Activated T-helper 2 cell treated with anti-CD3 and anti-CD28 coated beads, Interferon-gamma antibody, Interleukin-2, Interleukin-4, amounts not matched to agents 10 μg/mL and 5 μg/mL and 100 μg/mL, durations not matched to agents 14 hours and 24 hours and 36 hours (primary cell): ENCODE data around the gene PKD1. TPM values are rescaled to one million over a fixed set of nuclear protein-coding genes. Genes with fewer than 3 reads are reported as not detected.
"Not testable (repeated sequence)": the region's sequence is repeated elsewhere in the genome, so short reads cannot be mapped to it uniquely, and the experiment has no call there.

Experiments
- DNase-seq: peaks from one replicate; pipeline ENCODE4 v3.0.0; 2021; ENCODE audit warnings: low spot score
- H3K27ac Mint-ChIP-seq: one replicate; pipeline ENCODE4 v1.8.0; 2021; ENCODE audit warnings: mixed read lengths
- H3K27me3 Mint-ChIP-seq: one replicate; pipeline ENCODE4 v1.8.0; 2021; ENCODE audit warnings: low read depth, mixed read lengths
- H3K36me3 Mint-ChIP-seq: one replicate; pipeline ENCODE4 v1.8.0; 2021; ENCODE audit warnings: low read depth, mixed read lengths
- H3K4me1 Mint-ChIP-seq: one replicate; pipeline ENCODE4 v1.8.0; 2021; ENCODE audit warnings: low read depth, mixed read lengths
- H3K4me3 Mint-ChIP-seq: one replicate; pipeline ENCODE4 v1.8.0; 2021; ENCODE audit warnings: low read depth, mild to moderate bottlenecking, moderate library complexity, mixed read lengths
- H3K9me3 Mint-ChIP-seq: one replicate; pipeline ENCODE4 v1.8.0; 2021; ENCODE audit warnings: mixed read lengths
- intact Hi-C: fragments of 100-400 bp; cut with micrococcal nuclease; formaldehyde crosslinking; loops from one replicate; pipeline ENCODE4 v1.15.1; 2023
- total RNA-seq: library from RNA; stranded (reverse); gene quantifications from 2 replicates; pipeline ENCODE4 v1.2.3, GENCODE V29; 2022

The PKD1 gene
- total RNA-seq, 1 donor from 2014 or later, result 94.4 TPM

DNA sequence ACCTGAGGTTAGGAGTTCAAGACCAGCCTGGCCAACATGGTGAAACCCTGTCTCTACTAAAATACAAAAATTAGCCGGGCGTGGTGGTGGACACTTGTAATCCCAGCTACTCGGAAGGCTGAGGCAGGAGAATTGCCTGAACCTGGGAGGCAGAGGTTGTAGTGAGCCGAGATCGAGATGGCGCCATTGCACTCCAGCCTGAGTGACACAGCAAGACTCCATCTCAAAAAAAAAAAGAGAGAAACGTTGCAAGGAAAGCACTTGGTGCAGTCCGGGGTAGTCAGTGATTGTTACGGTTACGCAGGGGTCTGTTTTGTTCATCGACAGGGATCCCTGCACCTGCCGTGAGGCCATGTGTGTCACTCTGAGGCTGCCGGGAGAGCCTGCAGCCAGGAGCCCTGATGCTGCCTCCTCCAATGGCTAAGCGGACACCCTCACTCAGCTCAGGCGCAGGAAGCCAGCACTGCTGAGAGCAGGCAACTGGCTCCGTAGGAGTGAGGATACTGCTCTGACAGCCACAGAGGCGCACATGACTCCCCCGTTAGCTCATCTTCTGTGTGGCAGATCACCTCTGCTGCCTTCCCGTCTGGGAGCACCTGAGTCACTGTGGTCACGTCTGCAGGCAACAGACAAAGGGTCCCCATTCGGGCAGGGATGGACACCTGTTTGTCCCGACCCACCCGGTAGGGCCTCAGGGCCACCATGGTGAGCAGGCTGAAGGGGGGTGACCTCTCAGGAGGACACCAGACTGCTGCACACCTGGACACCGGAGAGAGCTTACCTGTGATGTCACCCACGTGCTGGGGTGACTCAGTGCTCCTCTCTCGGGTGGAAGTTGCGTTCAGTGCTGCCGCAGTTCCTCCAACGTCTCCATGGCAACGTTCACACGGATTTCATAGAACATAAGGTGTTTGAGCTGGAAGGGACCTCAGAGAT lies 7.5 kb upstream of the PKD1 start:
- Mint-ChIP-seq H3K9me3 (no peaks in the 10 kb centered on the region), H3K36me3 (no peaks in the 10 kb centered on the region), H3K27ac (no peak overlapping the region), H3K27me3 (peaks cover 3% of the 10 kb centered on the region), H3K4me1 (peaks cover 4% of the 10 kb centered on the region), H3K4me3 (no peak overlapping the region)
- intact Hi-C loops, result loop anchor here (5.0 kb wide), 2 partner anchors 201 to 281 kb away; partner anchors contain the start of gene MSRB1
- DNase-seq, result no peak

DNA sequence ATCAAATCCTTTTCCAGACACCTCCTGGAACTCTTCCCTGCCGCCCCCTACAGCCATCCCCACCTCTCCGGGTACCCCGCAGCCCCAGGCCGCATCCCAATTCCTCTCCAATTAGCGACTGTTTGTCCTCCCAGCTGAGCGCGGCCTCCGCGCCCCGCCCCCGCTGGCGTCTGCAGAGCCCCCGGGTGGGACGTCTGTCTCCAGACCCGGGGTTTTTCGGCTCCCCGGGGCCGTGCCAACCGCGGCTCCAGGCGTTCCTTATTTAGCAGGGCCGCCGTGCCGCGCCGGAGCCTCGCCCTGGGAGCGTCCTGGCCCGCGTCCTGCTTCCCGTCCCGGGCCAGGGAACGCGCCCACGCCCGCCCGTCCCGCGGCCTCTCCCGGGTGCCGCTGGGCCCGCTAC lies 627 bp downstream of the PKD1 start:
- intact Hi-C loops, DNase-seq, H3K4me1 Mint-ChIP-seq, H3K27ac Mint-ChIP-seq, H3K27me3 Mint-ChIP-seq, H3K9me3 Mint-ChIP-seq, H3K36me3 Mint-ChIP-seq: not testable (repeated sequence)
- peak overlapping the region; percentile 71 for H3K4me3 Mint-ChIP-seq

DNA sequence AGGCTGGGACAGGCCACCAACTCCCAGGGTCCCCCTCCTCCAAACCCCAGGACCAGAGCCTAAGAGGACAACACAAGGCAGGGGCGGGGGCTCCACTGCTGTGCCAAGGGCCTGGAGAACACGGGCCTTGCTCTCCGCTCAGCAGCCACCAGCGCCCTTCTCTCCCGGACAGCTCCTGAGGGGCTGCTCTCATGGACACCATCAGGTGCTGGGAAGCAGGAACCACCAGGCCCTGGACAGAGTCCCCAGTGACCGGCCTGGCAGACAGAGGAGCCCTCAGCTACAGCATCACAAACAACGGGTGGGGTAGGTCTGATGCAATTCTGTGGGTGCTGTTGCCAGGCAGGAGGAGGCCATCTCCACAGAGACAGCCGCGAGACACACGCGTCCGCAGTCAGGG lies 1.9 kb downstream of the PKD1 start:
- H3K4me3 Mint-ChIP-seq, H3K4me1 Mint-ChIP-seq, DNase-seq, H3K27me3 Mint-ChIP-seq, H3K36me3 Mint-ChIP-seq, intact Hi-C loops, H3K9me3 Mint-ChIP-seq, H3K27ac Mint-ChIP-seq: not testable (repeated sequence)

DNA sequence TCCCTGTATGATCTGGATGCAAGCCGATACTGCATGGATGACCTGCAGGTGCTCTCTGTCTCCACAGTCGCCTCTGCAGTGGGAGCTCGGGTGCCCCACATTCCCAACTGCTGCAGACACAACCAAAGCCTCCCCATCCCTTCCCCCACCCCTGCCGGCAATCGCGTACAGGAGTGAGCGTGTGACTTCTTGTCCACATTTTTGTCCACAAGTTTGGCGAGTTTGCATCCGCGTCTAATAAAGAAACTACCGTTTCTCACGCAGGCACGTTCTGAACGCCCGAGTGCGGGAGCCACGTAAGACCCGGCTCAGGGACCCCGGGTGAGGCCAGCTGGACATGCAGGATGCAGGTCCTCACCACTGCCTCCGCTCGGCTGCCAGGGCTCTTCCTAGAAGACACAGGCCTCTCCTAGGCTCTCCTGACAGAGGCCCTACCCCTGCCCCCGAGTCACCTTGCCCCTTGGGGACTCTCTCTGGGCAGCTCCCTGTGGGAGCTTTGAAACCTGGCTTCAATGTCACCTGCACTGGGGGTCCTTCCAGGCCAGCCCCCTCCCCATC lies 5.7 kb downstream of the PKD1 start:
- H3K36me3 Mint-ChIP-seq, H3K4me1 Mint-ChIP-seq, H3K4me3 Mint-ChIP-seq, H3K27ac Mint-ChIP-seq, H3K27me3 Mint-ChIP-seq, H3K9me3 Mint-ChIP-seq, DNase-seq, intact Hi-C loops: not testable (repeated sequence)

DNA sequence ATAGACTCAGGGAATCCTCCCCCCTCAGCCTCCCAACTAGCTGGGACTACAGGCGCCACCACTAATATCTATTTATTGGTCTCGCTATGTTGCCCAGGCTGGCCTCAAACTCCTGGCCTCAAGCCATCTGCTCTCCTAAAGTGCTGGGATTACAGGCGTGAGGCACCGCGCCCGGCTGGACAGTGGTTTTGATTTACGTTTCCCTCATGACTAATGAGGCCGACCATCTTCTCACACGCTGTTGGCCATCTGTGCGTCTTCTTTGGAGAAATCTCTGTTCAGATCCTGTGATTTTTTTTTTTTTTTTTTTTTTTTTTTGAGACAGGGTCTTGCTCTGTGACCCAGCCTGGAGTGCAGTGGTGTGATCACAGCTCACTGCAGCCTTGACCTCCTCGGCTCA lies 6.4 kb downstream of the PKD1 start:
- H3K4me1 Mint-ChIP-seq, intact Hi-C loops, H3K27ac Mint-ChIP-seq, DNase-seq, H3K27me3 Mint-ChIP-seq, H3K4me3 Mint-ChIP-seq, H3K36me3 Mint-ChIP-seq, H3K9me3 Mint-ChIP-seq: not testable (repeated sequence)

DNA sequence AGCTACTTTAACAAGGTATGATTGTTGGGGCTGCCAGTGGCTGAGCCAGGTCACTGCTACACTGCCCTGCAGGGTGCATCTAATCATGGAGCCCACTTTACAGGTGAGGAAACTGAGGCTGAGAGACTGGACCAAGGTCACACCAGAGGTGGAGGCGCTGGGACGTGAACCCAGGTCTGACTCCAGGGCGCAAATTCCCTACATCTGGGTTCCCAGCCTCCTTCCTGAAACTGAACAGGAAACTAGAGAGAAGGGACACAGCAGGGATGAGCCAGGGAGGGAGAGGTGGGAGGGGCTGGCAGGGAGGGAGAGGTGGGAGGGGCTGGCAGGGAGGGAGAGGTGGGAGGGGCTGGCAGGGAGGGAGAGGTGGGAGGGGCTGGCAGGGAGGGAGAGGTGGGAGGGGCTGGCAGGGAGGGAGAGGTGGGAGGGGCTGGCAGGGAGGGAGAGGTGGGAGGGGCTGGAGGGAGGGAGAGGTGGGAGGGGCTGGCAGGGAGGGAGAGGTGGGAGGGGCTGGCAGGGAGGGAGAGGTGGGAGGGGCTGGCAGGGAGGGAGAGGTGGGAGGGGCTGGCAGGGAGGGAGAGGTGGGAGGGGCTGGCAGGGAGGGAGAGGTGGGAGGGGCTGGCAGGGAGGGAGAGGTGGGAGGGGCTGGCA lies 7.9 kb downstream of the PKD1 start:
- H3K9me3 Mint-ChIP-seq, H3K27ac Mint-ChIP-seq, H3K36me3 Mint-ChIP-seq, H3K27me3 Mint-ChIP-seq, H3K4me3 Mint-ChIP-seq, intact Hi-C loops, DNase-seq, H3K4me1 Mint-ChIP-seq: not testable (repeated sequence)

DNA sequence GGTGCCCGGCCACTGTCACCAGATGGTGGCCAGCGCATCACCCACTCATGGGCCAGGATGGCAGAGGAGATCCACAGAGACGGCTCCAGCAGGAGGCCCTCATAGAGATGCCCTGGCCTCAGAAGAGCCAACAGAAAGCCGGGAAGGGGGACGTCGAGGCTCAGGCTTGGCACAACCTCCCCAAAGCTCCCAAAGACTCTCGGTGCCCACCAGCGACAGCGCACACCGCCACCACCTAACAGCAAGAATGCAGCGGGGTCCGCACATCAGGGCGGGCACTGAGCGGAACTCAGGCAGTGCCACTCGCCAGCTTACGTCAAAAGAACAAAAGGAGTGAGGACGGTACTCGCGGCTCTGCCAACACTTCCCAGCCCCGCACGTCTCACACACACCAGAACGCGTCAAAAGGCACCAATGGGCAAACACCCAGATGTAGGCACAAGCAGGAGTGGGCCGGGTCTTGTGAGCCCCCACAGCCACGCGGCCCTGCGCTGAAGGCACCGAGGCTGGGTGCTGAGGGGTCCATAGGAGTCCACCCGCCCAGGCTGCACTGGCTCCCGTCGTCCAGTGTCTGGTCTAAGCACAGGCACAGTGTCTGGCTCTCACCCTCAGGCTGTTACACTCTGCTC lies 8.7 kb downstream of the PKD1 start:
- H3K4me3 Mint-ChIP-seq, H3K4me1 Mint-ChIP-seq, H3K9me3 Mint-ChIP-seq, H3K27me3 Mint-ChIP-seq, H3K27ac Mint-ChIP-seq, DNase-seq, intact Hi-C loops, H3K36me3 Mint-ChIP-seq: not testable (repeated sequence)

DNA sequence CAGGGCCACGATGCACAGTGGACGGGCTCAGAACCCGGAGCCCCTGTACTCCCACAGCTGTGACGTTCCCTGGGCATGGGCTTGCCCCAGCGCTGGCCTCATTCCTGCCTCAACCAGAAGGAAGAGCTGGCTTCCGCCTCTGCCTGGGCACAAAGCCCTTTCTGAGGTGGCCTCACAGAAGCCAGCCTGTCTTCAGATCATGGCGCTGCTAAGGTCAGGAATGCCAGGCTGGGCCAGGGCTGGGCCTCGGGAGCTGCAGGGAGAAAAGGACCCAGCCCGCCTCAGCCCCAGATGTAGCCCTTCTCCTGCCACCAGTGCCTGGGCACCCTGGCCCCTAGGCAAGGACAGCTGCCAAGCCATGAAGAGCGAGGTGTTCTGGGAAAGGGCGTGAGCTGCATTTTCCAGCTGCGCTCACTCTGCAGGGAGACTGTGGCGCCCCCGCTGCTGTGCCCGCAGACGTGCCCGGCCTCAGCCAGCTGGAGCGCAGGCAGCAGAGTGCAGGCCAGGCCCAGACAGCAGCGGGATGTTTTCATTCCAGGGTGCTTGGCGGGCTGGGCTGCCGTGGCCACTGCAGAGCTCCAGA lies 9.4 kb downstream of the PKD1 start:
- H3K9me3 Mint-ChIP-seq, H3K27ac Mint-ChIP-seq, H3K27me3 Mint-ChIP-seq, H3K36me3 Mint-ChIP-seq, H3K4me1 Mint-ChIP-seq, H3K4me3 Mint-ChIP-seq, DNase-seq, intact Hi-C loops: not testable (repeated sequence)

DNA sequence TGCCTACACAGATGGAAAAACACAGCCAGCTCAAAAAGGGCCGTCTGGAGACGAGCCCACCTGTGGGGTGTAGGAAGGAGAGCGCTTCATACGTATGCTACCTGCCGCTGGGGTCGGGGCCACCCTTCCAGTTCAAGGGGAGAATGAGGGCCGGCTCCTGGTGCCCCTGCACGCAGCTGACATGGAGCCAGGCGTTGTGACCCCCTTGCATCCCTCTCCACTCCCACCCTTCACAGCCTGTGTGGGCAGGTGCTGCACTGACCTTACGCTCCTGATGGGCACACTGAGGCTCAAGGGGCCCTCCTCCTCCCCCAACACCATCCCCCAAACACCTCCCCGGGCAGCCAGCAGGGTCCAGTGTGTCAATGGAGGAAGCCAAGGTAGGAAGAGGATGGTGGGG lies 10.1 kb downstream of the PKD1 start:
- H3K9me3 Mint-ChIP-seq, H3K36me3 Mint-ChIP-seq, DNase-seq, H3K4me1 Mint-ChIP-seq, H3K4me3 Mint-ChIP-seq, H3K27ac Mint-ChIP-seq, H3K27me3 Mint-ChIP-seq, intact Hi-C loops: not testable (repeated sequence)

DNA sequence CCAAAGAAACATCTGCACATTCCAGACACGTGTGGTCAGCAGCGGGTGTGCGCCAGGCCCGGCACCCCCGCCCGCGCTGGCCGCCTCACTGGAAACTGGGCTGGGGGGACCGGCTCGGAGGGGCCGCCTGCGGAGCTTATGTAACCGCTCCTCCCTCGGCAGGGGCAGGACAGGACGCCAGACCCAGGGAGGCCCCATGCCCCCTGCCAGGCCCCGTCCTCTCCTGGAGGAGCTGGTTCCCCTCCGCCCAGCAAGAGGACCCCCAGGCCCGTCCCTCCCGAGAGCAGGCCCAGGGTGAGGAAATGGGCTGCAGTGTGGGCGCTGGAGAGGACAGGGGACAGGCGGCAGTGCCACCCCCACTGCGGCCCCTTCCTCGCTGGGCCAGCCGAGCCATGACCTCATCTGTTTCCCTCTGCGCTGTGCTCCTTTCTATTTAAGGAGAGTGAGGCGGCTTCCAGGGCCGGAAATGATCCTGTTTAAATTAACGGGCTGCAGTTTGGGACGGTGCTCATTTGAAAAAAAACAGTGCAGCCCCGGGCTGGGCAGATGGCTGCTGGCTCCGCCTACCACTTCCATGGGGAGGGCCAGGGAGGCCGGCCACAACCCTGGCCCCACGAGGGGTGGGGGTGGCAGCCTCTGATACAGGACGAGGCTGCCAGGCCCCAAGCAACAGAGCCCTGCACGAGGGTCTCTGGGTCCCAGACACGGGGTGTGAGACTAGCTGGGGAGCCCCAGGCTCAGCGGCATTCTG lies 10.8 kb downstream of the PKD1 start:
- H3K27me3 Mint-ChIP-seq, H3K4me1 Mint-ChIP-seq, H3K36me3 Mint-ChIP-seq, intact Hi-C loops, H3K9me3 Mint-ChIP-seq, H3K4me3 Mint-ChIP-seq, H3K27ac Mint-ChIP-seq, DNase-seq: not testable (repeated sequence)

DNA sequence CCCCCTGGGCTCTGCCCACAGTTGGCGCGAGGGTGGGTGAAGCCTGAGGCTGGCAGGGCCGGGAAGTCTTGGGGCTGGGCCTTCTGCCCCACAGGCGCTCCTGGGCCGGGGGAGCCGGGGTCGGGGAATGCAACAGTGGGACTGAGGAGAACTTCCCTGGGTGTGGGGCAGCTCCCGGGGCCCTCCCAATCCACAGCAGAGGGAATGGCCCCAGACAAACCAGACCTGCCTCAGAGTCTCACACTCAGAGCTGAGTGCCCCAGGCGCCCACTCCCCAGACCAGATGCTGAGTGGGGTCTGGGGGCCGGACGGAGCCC lies 11.4 kb downstream of the PKD1 start:
- H3K27ac Mint-ChIP-seq, DNase-seq, H3K36me3 Mint-ChIP-seq, H3K9me3 Mint-ChIP-seq, intact Hi-C loops, H3K4me1 Mint-ChIP-seq, H3K27me3 Mint-ChIP-seq, H3K4me3 Mint-ChIP-seq: not testable (repeated sequence)

DNA sequence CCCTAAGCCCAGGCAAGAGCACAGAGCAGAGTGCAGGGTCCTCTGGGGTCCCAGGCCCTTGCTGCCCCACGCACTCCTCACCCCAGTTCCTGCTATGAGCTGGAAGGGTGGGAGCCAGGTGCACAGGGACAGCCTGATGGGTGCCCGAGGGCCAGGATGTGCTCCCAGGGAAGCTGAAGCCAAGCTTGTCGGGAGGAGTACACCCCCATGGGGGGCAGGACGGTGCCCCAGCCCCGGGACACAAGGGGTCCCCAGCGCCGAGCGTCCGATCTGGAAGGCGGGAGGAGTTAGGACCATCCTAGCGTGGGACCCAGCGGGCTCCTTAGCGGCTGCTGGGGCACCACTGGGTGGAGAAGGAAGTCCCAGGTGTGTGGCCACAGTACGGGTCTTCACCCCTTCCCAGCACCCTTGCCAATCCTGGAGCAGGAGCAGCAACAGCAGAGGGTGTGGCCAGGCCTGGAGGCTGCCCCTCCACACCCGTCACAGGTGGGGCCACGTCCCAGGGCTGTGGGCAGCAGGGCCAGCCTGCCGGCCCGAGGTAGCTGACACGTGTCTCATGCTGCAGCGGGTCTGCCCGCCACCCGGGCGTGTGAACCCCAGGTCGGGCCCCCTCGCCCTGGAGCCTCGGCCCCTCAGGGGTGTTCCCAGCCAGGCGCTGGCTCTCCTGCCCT lies 11.9 kb downstream of the PKD1 start:
- H3K4me1 Mint-ChIP-seq, H3K27me3 Mint-ChIP-seq, H3K4me3 Mint-ChIP-seq, H3K9me3 Mint-ChIP-seq, intact Hi-C loops, DNase-seq, H3K27ac Mint-ChIP-seq, H3K36me3 Mint-ChIP-seq: not testable (repeated sequence)
